ENCODE data around the gene CDC20. TPM values are rescaled to one million over a fixed set of nuclear protein-coding genes. Genes with fewer than 3 reads are reported as not detected.

The CDC20 gene
- total and polyA plus RNA-seq, 10 of the 15 experiments (the other 5 are each of a cell fraction or from before 2014, with no cell fraction given): 36.3 to 347 (median 150) TPM

DNA sequence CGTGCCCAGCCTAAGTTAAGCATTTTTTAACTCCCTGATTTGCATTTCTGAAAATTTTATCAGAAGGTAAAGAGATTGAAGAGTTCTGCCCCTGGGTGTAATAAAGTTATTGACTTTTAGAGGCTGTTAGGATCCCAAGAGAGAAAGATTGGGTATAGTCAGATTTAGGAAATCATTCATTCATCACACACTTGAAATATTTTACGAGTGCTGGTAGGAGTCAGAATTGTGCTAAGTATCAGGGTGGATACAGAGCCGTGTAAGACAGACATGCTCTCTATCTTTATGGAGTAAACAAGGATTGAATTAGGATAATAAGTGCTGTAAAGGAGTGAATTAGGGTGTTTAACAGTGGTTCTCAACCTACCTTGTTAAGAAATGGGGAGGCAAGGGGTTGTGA is 33.9 kb downstream of the CDC20 start:
- peaks cover 15% of the 10 kb centered on the region for H3K4me1 ChIP-seq (ENCODE audit: control insufficient read depth, insufficient read depth, low read length)
- CTCF ChIA-PET: interaction anchor here (1.0 kb wide), 1 partner anchor 154 kb away, joined by 3 read pairs; no protein-coding TSS in a partner anchor
- TF ChIP-seq IRF4 (IDR thresholded peaks at IDR 0.05; ENCODE audit: low read depth, low read length): no peak
- no peak for TF ChIP-seq IKZF2 (IDR thresholded peaks at IDR 0.05)
- TF ChIP-seq BACH1 (IDR thresholded peaks at IDR 0.05; ENCODE audit: borderline replicate concordance): no peak
- no peak for TF ChIP-seq MTA3 (IDR thresholded peaks at IDR 0.05; ENCODE audit: borderline replicate concordance, low read length)
- no peak for TF ChIP-seq ZNF384 (IDR thresholded peaks at IDR 0.05; ENCODE audit: borderline replicate concordance, low read depth, low read length)
- TF ChIP-seq CBX3 (IDR thresholded peaks at IDR 0.05; ENCODE audit: borderline replicate concordance, low read depth): no peak
- DNase-seq (ENCODE audit: low read depth, low spot score) (no peak), ATAC-seq (no peak), FAIRE-seq (no peak)
- no peak overlapping the region for H3K4me3 ChIP-seq
- in situ Hi-C loops (cut with MboI): no loop called here
- RAD21 ChIA-PET (ENCODE audit: unreplicated experiment): interaction anchor here (0.7 kb wide), 1 partner anchor 323 kb away, joined by 3 read pairs; no protein-coding TSS in a partner anchor
- no TSS peak for BruUV-seq (replicated peaks)
- POLR2A ChIA-PET: interaction anchor here (0.6 kb wide), 1 partner anchor 624 kb away, joined by 3 read pairs; no protein-coding TSS in a partner anchor
- WGBS (ENCODE audit: insufficient coverage, insufficient replicate concordance, low lambda C conversion rate, missing lambda C conversion rate): 67% methylated on average over 3 of the region's 3 CpGs
- intact Hi-C loops (cut with micrococcal nuclease; ENCODE audit: unreplicated experiment): no loop called here
- H4K20me1 ChIP-seq (ENCODE audit: control insufficient read depth, insufficient read depth): no peaks in the 10 kb centered on the region
- H3K79me2 ChIP-seq (ENCODE audit: control insufficient read depth, insufficient read depth, low read length): peaks cover 37% of the 10 kb centered on the region
- SMC1A ChIA-PET (ENCODE audit: uncharacterized antibody, unreplicated experiment): no interaction called here
- no peak overlapping the region for H3K4me2 ChIP-seq (ENCODE audit: control insufficient read depth, insufficient read depth)
- no peaks in the 10 kb centered on the region for H3K9me3 ChIP-seq (replicated peaks; ENCODE audit: control insufficient read depth, insufficient read depth, low read length)
- no peaks in the 10 kb centered on the region for H3K27me3 ChIP-seq (replicated peaks in 1 of 2; ENCODE audit: control insufficient read depth in 2 of 2, insufficient read depth in 2 of 2, low read length in 1 of 2)
- H3K9ac ChIP-seq (ENCODE audit: control insufficient read depth, insufficient read depth, low read length): no peak overlapping the region
- no peak overlapping the region for H2AFZ ChIP-seq (ENCODE audit: control insufficient read depth, low read depth, low read length)
- no peak overlapping the region for H3K27ac ChIP-seq (ENCODE audit: control insufficient read depth, insufficient read depth)
- peaks cover 0 to 5% of the 10 kb centered on the region in 2 experiments; a peak in 1 of 4 replicates for H3K36me3 ChIP-seq (ENCODE audit: control insufficient read depth in 2 of 2, insufficient read depth in 2 of 2, low read length in 1 of 2)

DNA sequence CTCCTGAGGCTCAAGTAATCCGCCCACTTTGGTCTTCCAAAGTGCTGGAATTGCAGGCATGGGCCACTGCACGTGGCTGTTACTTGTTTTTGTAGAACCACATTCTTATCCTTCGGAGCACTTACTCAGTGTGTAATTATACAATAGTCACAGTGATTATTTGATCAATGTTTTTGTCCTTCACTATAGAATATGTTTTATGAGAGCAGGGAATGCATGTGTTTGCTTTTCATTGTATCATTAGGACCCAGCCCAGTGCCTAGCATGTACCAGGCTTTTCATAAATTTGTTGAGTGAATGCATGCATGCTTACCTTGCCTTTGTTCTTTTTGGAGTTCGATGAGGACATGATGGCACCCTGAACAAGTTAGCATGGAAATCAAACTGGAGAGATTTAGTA is 36.7 kb downstream of the CDC20 start:
- H3K79me2 ChIP-seq (ENCODE audit: control insufficient read depth, insufficient read depth, low read length): peaks cover 9% of the 10 kb centered on the region
- H3K27me3 ChIP-seq (replicated peaks in 1 of 2; ENCODE audit: control insufficient read depth in 2 of 2, insufficient read depth in 2 of 2, low read length in 1 of 2): no peaks in the 10 kb centered on the region
- in situ Hi-C loops (cut with MboI) (no loop called here), intact Hi-C loops (cut with micrococcal nuclease; ENCODE audit: unreplicated experiment) (no loop called here)
- H2AFZ ChIP-seq (ENCODE audit: control insufficient read depth, low read depth, low read length): no peak overlapping the region
- H3K4me3 ChIP-seq: no peak overlapping the region
- CTCF ChIA-PET: interaction anchor here (0.7 to 2.7 kb wide), 3 partner anchors 18 to 19 kb away, joined by 3 to 7 read pairs (median 3); no protein-coding TSS in a partner anchor
- ATAC-seq (no peak), DNase-seq (ENCODE audit: low read depth, low spot score) (no peak), FAIRE-seq (no peak)
- RAD21 ChIA-PET (ENCODE audit: unreplicated experiment): no interaction called here
- no peak overlapping the region for H3K9ac ChIP-seq (ENCODE audit: control insufficient read depth, insufficient read depth, low read length)
- no peak for TF ChIP-seq FOXM1 (IDR thresholded peaks at IDR 0.05; ENCODE audit: low read depth, low read length)
- no peak overlapping the region for H3K4me2 ChIP-seq (ENCODE audit: control insufficient read depth, insufficient read depth)
- BruUV-seq (replicated peaks): no TSS peak
- no peaks in the 10 kb centered on the region for H4K20me1 ChIP-seq (ENCODE audit: control insufficient read depth, insufficient read depth)
- POLR2A ChIA-PET: no interaction called here
- H3K4me1 ChIP-seq (ENCODE audit: control insufficient read depth, insufficient read depth, low read length): peaks cover 6% of the 10 kb centered on the region; the same call in 1 of the 2 replicates
- WGBS (ENCODE audit: insufficient coverage, insufficient replicate concordance, low lambda C conversion rate, missing lambda C conversion rate): 100% methylated on average over 4 of the region's 4 CpGs
- H3K9me3 ChIP-seq (replicated peaks; ENCODE audit: control insufficient read depth, insufficient read depth, low read length): no peaks in the 10 kb centered on the region
- H3K36me3 ChIP-seq (ENCODE audit: control insufficient read depth in 2 of 2, insufficient read depth in 2 of 2, low read length in 1 of 2): peaks cover 0 to 5% of the 10 kb centered on the region in 2 experiments; a peak in 1 of 4 replicates
- SMC1A ChIA-PET (ENCODE audit: uncharacterized antibody, unreplicated experiment): no interaction called here
- H3K27ac ChIP-seq (ENCODE audit: control insufficient read depth, insufficient read depth): no peak overlapping the region

Measured in GM12878 (cell line).